Measurements from ENCODE around the gene TOE1.

DNA sequence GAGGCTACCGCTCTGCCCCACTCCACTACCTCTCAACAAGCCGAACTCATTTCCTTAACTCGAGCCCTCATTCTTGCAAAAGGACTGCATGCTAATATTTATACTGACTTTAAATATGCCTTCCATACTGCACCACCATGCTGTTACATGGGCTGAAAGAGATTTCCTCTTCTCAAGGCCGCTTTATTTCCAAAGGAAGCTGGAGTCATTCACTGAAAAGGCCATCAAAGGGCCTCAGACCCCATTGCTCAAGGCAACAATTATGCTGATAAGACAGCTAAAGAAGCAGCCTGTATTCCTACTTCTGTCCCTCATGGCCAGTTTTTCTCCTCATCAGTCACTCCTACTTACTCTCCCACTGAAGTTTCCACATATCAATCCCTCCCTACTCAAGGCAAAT, 20.2 kb upstream of the TOE1 start:
- TF ChIP-seq POLR2A (IDR thresholded peaks at IDR 0.05; ENCODE audit: low read depth, low read length) (no peak), POLR2AphosphoS5 (IDR thresholded peaks at IDR 0.05; ENCODE audit: low read depth, low read length) (no peak)
